Measurements from ENCODE around the gene MOV10. TPM values are rescaled to one million over a fixed set of nuclear protein-coding genes. Genes with fewer than 3 reads are reported as not detected.

Gene MOV10
- polyA plus RNA-seq, 1 donor from 2014 or later = 1.4 TPM

DNA sequence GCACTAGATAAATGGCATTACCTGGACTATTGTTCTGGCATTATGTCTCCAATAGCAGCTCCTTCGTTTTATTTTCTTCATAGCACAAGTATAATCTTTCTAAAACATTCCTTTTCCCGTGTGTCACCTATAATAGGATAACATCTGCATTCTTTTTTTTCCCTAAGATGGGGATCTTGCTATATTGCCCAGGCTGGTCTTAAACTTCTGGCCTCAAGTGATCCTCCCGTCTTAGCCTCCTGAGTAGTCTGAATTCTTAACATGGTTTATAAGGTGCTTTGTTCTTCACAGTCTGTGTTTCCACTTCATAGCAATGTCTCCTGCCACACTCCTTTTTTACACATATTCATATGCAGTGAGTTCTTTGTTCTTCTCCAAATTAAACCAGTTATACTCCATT lies 8.6 kb upstream of the MOV10 start:
- Histone ChIP-seq H3K27me3 (ENCODE audit: insufficient read depth, low read depth, low read length) (no peaks in the 10 kb centered on the region), H3K4me2 (ENCODE audit: low read length) (no peak overlapping the region), H3K79me2 (replicated peaks; ENCODE audit: insufficient read depth, low read length) (no peaks in the 10 kb centered on the region), H3K4me3 (ENCODE audit: low read length) (no peak overlapping the region), H3K9me2 (ENCODE audit: insufficient read depth, low read length) (no peaks in the 10 kb centered on the region), H4K20me1 (ENCODE audit: insufficient read depth) (no peaks in the 10 kb centered on the region), H3K9me3 (ENCODE audit: low read length) (no peaks in the 10 kb centered on the region), H3K9ac (ENCODE audit: low read length) (no peak overlapping the region), H2AFZ (ENCODE audit: low read depth, low read length) (no peak overlapping the region), H3K36me3 (ENCODE audit: insufficient read depth, low read length) (peaks cover 7% of the 10 kb centered on the region), H3K27ac (ENCODE audit: low read length) (no peak overlapping the region), H3F3A (ENCODE audit: insufficient read depth, low read length, poor library complexity, severe bottlenecking) (no peaks in the 10 kb centered on the region)
- TF ChIP-seq SMC3 (conservative IDR thresholded peaks at IDR 0.05; ENCODE audit: poor library complexity) (no peak), TAF1 (IDR thresholded peaks at IDR 0.05; ENCODE audit: low read depth) (no peak), EZH2 (IDR thresholded peaks at IDR 0.05; ENCODE audit: borderline replicate concordance, insufficient read depth, low read length, poor library complexity, severe bottlenecking) (no peak), RAD21 (conservative IDR thresholded peaks at IDR 0.05) (no peak), EP300 (conservative IDR thresholded peaks at IDR 0.05; ENCODE audit: poor library complexity, severe bottlenecking) (no peak), MXI1 (conservative IDR thresholded peaks at IDR 0.05; ENCODE audit: poor library complexity, severe bottlenecking) (no peak), POLR2AphosphoS5 (IDR thresholded peaks at IDR 0.05) (no peak)
- TF ChIP-seq, protein P1, sequence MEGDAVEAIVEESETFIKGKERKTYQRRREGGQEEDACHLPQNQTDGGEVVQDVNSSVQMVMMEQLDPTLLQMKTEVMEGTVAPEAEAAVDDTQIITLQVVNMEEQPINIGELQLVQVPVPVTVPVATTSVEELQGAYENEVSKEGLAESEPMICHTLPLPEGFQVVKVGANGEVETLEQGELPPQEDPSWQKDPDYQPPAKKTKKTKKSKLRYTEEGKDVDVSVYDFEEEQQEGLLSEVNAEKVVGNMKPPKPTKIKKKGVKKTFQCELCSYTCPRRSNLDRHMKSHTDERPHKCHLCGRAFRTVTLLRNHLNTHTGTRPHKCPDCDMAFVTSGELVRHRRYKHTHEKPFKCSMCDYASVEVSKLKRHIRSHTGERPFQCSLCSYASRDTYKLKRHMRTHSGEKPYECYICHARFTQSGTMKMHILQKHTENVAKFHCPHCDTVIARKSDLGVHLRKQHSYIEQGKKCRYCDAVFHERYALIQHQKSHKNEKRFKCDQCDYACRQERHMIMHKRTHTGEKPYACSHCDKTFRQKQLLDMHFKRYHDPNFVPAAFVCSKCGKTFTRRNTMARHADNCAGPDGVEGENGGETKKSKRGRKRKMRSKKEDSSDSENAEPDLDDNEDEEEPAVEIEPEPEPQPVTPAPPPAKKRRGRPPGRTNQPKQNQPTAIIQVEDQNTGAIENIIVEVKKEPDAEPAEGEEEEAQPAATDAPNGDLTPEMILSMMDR (IDR thresholded peaks at IDR 0.05; ENCODE audit: poor library complexity, severe bottlenecking) = no peak
- TF ChIP-seq, protein P2, sequence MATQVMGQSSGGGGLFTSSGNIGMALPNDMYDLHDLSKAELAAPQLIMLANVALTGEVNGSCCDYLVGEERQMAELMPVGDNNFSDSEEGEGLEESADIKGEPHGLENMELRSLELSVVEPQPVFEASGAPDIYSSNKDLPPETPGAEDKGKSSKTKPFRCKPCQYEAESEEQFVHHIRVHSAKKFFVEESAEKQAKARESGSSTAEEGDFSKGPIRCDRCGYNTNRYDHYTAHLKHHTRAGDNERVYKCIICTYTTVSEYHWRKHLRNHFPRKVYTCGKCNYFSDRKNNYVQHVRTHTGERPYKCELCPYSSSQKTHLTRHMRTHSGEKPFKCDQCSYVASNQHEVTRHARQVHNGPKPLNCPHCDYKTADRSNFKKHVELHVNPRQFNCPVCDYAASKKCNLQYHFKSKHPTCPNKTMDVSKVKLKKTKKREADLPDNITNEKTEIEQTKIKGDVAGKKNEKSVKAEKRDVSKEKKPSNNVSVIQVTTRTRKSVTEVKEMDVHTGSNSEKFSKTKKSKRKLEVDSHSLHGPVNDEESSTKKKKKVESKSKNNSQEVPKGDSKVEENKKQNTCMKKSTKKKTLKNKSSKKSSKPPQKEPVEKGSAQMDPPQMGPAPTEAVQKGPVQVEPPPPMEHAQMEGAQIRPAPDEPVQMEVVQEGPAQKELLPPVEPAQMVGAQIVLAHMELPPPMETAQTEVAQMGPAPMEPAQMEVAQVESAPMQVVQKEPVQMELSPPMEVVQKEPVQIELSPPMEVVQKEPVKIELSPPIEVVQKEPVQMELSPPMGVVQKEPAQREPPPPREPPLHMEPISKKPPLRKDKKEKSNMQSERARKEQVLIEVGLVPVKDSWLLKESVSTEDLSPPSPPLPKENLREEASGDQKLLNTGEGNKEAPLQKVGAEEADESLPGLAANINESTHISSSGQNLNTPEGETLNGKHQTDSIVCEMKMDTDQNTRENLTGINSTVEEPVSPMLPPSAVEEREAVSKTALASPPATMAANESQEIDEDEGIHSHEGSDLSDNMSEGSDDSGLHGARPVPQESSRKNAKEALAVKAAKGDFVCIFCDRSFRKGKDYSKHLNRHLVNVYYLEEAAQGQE (IDR thresholded peaks at IDR 0.05; ENCODE audit: borderline replicate concordance) = no peak

DNA sequence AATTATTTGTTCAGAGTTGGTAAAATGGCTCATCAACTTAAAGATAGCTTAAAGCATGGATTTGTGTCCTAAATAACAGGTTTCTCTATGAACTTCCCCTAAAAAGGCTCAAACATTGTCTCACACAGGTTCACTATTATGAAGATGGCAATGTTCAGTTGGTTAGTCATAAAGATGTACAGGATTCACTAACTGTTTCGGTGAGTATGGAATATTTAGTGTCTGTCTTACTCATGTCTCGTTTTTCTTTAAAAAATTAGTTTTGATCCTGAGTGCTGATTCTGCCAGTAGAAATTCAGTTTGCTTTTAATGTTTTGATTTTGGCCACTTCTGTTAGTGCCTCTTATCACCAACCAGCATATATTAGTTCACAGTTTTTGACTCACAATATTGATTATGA lies 7.5 kb upstream of the MOV10 start:
- peaks cover 12% of the 10 kb centered on the region for H3K36me3 ChIP-seq (ENCODE audit: insufficient read depth, low read length)
- H4K20me1 ChIP-seq (ENCODE audit: insufficient read depth) = no peaks in the 10 kb centered on the region
- H3K9ac ChIP-seq (ENCODE audit: low read length) = no peak overlapping the region
- H3K9me3 ChIP-seq (ENCODE audit: low read length) = no peaks in the 10 kb centered on the region
- H2AFZ ChIP-seq (ENCODE audit: low read depth, low read length) = no peak overlapping the region
- H3K27ac ChIP-seq (ENCODE audit: low read length) = no peak overlapping the region
- H3K4me3 ChIP-seq (ENCODE audit: low read length) = no peak overlapping the region
- H3K4me2 ChIP-seq (ENCODE audit: low read length) = no peak overlapping the region
- TF ChIP-seq MXI1 (conservative IDR thresholded peaks at IDR 0.05; ENCODE audit: poor library complexity, severe bottlenecking) (no peak), RAD21 (conservative IDR thresholded peaks at IDR 0.05) (no peak), TAF1 (IDR thresholded peaks at IDR 0.05; ENCODE audit: low read depth) (no peak), EZH2 (IDR thresholded peaks at IDR 0.05; ENCODE audit: borderline replicate concordance, insufficient read depth, low read length, poor library complexity, severe bottlenecking) (no peak), POLR2AphosphoS5 (IDR thresholded peaks at IDR 0.05) (no peak), SMC3 (conservative IDR thresholded peaks at IDR 0.05; ENCODE audit: poor library complexity) (no peak), EP300 (conservative IDR thresholded peaks at IDR 0.05; ENCODE audit: poor library complexity, severe bottlenecking) (no peak)
- TF ChIP-seq, protein P2 (IDR thresholded peaks at IDR 0.05; ENCODE audit: borderline replicate concordance) = no peak
- TF ChIP-seq, protein P1 (IDR thresholded peaks at IDR 0.05; ENCODE audit: poor library complexity, severe bottlenecking) = no peak
- H3K27me3 ChIP-seq (ENCODE audit: insufficient read depth, low read depth, low read length) = no peaks in the 10 kb centered on the region
- no peaks in the 10 kb centered on the region for H3K79me2 ChIP-seq (replicated peaks; ENCODE audit: insufficient read depth, low read length)
- no peaks in the 10 kb centered on the region for H3K9me2 ChIP-seq (ENCODE audit: insufficient read depth, low read length)
- H3F3A ChIP-seq (ENCODE audit: insufficient read depth, low read length, poor library complexity, severe bottlenecking) = no peaks in the 10 kb centered on the region
